Spleen (tissue), 11 donors: ENCODE measurements around the gene FAM222A. TPM values are rescaled to one million over a fixed set of nuclear protein-coding genes. Genes with fewer than 3 reads are reported as not detected.

Experiments
- DNase-seq: peaks from one replicate; pipeline ENCODE4 v3.0.0-alpha.2; 2020
- H3K27ac ChIP-seq, 8 donors: fragments of 200-600 bp; sonication (generic) in 7 of 8; 1 replicate in 4 of 8; 2 replicates in 4 of 8; pipeline versions ENCODE4 v1.5.0 to v1.8.0; 2016 to 2021; ENCODE audit warnings: inconsistent platforms in 4 of 8, mild to moderate bottlenecking in 4 of 8, moderate library complexity in 1 of 8
- H3K27me3 ChIP-seq, 7 donors: fragments of 200-600 bp; sonication (generic) in 6 of 7; replicated peaks in 1 of 7; 1 replicate in 4 of 7; 2 replicates in 3 of 7; pipeline versions ENCODE4 v1.5.0 to v1.8.0; 2016 to 2021; ENCODE audit warnings: inconsistent platforms in 3 of 7, mild to moderate bottlenecking in 1 of 7
- H3K36me3 ChIP-seq, 6 donors: fragments of 200-600 bp; sonication (generic) in 5 of 6; 1 replicate in 4 of 6; 2 replicates in 2 of 6; pipeline versions ENCODE4 v1.5.0 to v1.8.0; 2016 to 2021; ENCODE audit warnings: inconsistent platforms in 2 of 6
- H3K4me1 ChIP-seq, 6 donors: fragments of 200-600 bp; sonication (generic) in 5 of 6; 1 replicate in 3 of 6; 2 replicates in 3 of 6; pipeline versions ENCODE4 v1.5.0 to v1.8.0; 2016 to 2021; ENCODE audit warnings: inconsistent platforms in 3 of 6
- H3K4me3 ChIP-seq, 8 donors: fragments of 200-600 bp; sonication (generic) in 7 of 8; 1 replicate in 4 of 8; 2 replicates in 4 of 8; pipeline versions ENCODE4 v1.5.0 to v1.8.0; 2016 to 2021; ENCODE audit warnings: inconsistent platforms in 4 of 8, mild to moderate bottlenecking in 4 of 8, moderate library complexity in 2 of 8
- H3K9me3 ChIP-seq, 8 donors: fragments of 200-600 bp; sonication (generic) in 7 of 8; 1 replicate in 4 of 8; 2 replicates in 4 of 8; pipeline versions ENCODE4 v1.5.0 to v1.8.0; 2016 to 2021; ENCODE audit warnings: inconsistent platforms in 4 of 8
- POLR2A ChIP-seq, 3 donors: fragments of 450-650 bp; IDR thresholded peaks; one replicate each; pipeline ENCODE4 v1.5.1; 2017; ENCODE audit warnings: antibody characterized with exemption in 3 of 3, mild to moderate bottlenecking in 1 of 3
- POLR2AphosphoS5 ChIP-seq, 3 donors: sonication (generic); formaldehyde crosslinking; IDR thresholded peaks; one replicate each; pipeline ENCODE4 v1.5.1; 2017; ENCODE audit warnings: antibody characterized with exemption in 3 of 3
- WGBS, 5 donors: extraction: QIAGEN DNeasy Blood & Tissue Kit in 3 of 5; methylation state at CpG; one replicate each; pipeline versions ENCODE4 v1.1.5 to v1.1.7; 2013 to 2018; 5-methylcytosine and 5-hydroxymethylcytosine counted together
- intact Hi-C: fragments of 100-400 bp; cut with DNase I; formaldehyde crosslinking; loops from one replicate; pipeline ENCODE4 v1.15.0; 2023; ENCODE audit warnings: low total_unique reads
- polyA plus RNA-seq, 3 donors: library from polyadenylated mRNA; stranded (reverse); fragments of 200-250 nt; gene quantifications; one replicate each; pipeline ENCODE4 v1.2.1, GENCODE V29; 2013
- total RNA-seq, 7 donors: library from RNA; depleted of rRNA in 3 of 7; stranded (reverse); fragments of >200 nt in 3 of 7; fragmentation: NEBNext Ultra II Directional in 4 of 7; extraction: Animal tissue kit (Norgen Biotek cat#: 25700) in 4 of 7; gene quantifications; one replicate each; pipeline versions ENCODE4 v1.1.0 to v1.2.1, GENCODE V29; 2016 to 2021
- TF ChIP-seq, protein P1 (sequence below), 11 experiments: fragments of 200-600 bp in 7 of 11; fragments of 450-650 bp in 4 of 11; sonication (generic) in 4 of 11; IDR thresholded peaks in 8 of 11; conservative IDR thresholded peaks in 3 of 11; 1 replicate in 7 of 11; 2 replicates in 4 of 11; pipeline versions ENCODE4 v1.4.0 to v1.8.0; 2016 to 2021; ENCODE audit warnings: antibody characterized with exemption in 11 of 11, inconsistent platforms in 4 of 11, mild to moderate bottlenecking in 1 of 11
- donor health status: healthy with polysubstance abuse.
- donor health status: DM: no; HTN: no; CAD: no; lungs with moderate emphysema.
- donor health status: DM: no; HTN: no; CAD: no.
- donor health status: Bipolar disorder and iron deficiency.
- donor health status: healthy.
- donor health status: DM: no; HTN: no; CAD: no.
- donor health status: DM: yes; HTN: yes; CAD: no.

Gene FAM222A
- total and polyA plus RNA-seq, 10 donors = 1.3 to 30.7 (median 16.8) TPM

DNA sequence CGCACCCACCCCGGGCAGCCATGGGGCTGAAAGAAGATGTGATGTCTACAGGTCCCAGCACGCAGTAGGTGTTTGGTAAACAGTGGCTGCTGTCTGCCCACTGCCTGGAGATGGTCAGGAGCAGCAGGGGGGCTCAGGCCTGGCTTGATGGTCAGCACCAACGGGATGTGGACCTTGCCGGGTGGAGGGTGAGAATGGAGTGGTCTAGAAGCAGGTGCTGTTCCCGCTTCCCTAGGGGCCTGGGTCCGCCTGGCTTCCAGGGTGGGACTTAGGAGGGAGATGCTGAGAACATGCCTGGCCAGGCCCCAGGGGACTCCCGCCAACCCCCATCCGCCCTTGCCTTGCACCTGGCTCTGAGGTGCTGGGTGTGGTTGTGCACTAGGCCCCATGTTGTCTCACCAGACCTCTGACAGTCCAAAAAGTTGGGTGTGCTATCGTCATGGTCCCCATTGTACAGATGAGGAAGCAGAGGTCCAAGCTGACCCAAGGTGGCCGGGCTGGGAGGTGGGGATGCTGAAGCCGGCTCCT, 12.9 kb downstream of the FAM222A start:
- Histone ChIP-seq H3K9me3 (no peaks in the 10 kb centered on the region), H3K36me3 (no peaks in the 10 kb centered on the region), H3K27me3 (no peaks in the 10 kb centered on the region), H3K4me3 (no peak overlapping the region), H3K27ac (no peak overlapping the region), H3K4me1 (peaks cover 0 to 41% (median 19%) of the 10 kb centered on the region in 6 donors)
- intact Hi-C loops = no loop called here
- DNase-seq = peak; percentile 66
- WGBS, 5 donors = 81 to 90% (median 85%) methylated on average over 8 to 12 of the region's 12 CpGs
- TF ChIP-seq POLR2A (IDR thresholded peaks at IDR 0.05) (no peak), POLR2AphosphoS5 (IDR thresholded peaks at IDR 0.05) (no peak)
- TF ChIP-seq, protein P1, sequence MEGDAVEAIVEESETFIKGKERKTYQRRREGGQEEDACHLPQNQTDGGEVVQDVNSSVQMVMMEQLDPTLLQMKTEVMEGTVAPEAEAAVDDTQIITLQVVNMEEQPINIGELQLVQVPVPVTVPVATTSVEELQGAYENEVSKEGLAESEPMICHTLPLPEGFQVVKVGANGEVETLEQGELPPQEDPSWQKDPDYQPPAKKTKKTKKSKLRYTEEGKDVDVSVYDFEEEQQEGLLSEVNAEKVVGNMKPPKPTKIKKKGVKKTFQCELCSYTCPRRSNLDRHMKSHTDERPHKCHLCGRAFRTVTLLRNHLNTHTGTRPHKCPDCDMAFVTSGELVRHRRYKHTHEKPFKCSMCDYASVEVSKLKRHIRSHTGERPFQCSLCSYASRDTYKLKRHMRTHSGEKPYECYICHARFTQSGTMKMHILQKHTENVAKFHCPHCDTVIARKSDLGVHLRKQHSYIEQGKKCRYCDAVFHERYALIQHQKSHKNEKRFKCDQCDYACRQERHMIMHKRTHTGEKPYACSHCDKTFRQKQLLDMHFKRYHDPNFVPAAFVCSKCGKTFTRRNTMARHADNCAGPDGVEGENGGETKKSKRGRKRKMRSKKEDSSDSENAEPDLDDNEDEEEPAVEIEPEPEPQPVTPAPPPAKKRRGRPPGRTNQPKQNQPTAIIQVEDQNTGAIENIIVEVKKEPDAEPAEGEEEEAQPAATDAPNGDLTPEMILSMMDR (IDR thresholded peaks at IDR 0.05 in 8 of 11, conservative IDR thresholded peaks at IDR 0.05 in 3 of 11) = no peak

DNA sequence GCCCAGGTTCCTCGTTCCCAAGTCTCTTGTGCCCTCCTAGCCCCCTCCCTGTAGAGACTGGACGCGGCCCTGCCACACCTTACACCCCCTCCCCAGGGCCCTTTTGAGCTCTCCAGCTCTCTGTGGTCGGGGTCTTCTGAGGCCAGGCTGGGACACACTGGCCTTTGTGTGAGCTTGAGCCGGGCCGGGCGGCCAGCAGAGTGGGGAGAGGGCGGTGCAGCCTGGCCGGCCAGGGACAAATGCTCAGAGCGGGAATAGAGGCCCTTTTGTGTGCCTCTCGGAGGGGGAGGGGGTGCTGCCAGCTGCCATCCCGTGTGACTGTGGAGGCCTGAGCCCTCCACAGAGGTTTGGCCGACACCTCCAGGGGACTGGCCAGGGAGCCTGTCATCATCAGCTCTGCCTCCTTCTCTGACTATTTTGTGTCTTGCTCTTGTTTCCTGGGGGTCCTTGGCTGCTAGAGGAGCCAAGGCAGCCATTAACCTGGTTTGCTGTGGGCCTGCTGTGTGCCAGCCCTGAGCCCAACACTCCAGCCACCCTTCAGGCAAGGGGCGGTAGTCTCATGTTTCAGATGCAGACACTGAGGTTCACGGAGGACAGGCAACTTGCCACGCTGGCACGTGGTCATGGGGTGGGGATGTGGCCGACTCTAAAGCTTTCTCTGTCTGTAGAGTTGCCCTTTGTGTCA, 13.6 kb downstream of the FAM222A start:
- Histone ChIP-seq H3K27me3 (no peaks in the 10 kb centered on the region), H3K27ac (no peak overlapping the region), H3K4me3 (no peak overlapping the region), H3K36me3 (no peaks in the 10 kb centered on the region), H3K9me3 (no peaks in the 10 kb centered on the region), H3K4me1 (peaks cover 0 to 35% (median 17%) of the 10 kb centered on the region in 6 donors)
- 82 to 89% (median 85%) methylated on average over 15 to 18 of the region's 18 CpGs for WGBS, 5 donors
- intact Hi-C loops = no loop called here
- peak; percentile 51 for DNase-seq
- no peak for TF ChIP-seq POLR2AphosphoS5 (IDR thresholded peaks at IDR 0.05)
- TF ChIP-seq, protein P1 (IDR thresholded peaks at IDR 0.05 in 8 of 11, conservative IDR thresholded peaks at IDR 0.05 in 3 of 11) = no peak
- TF ChIP-seq POLR2A (IDR thresholded peaks at IDR 0.05) = no peak

GRCh38 chr12:109727746-109728726, 14.4 kb downstream of the FAM222A start:
- no peak overlapping the region for H3K27ac ChIP-seq
- WGBS, 5 donors = 68 to 82% (median 76%) methylated on average over 12 to 14 of the region's 14 CpGs
- no peaks in the 10 kb centered on the region for H3K27me3 ChIP-seq
- TF ChIP-seq, protein P1 (IDR thresholded peaks at IDR 0.05 in 8 of 11, conservative IDR thresholded peaks at IDR 0.05 in 3 of 11) = no peak
- TF ChIP-seq POLR2A (IDR thresholded peaks at IDR 0.05) (no peak), POLR2AphosphoS5 (IDR thresholded peaks at IDR 0.05) (no peak)
- H3K4me1 ChIP-seq = peaks cover 0 to 26% (median 9%) of the 10 kb centered on the region in 6 donors
- intact Hi-C loops = no loop called here
- no peaks in the 10 kb centered on the region for H3K36me3 ChIP-seq
- H3K4me3 ChIP-seq = no peak overlapping the region
- DNase-seq = peak; percentile 43
- no peaks in the 10 kb centered on the region for H3K9me3 ChIP-seq
